A172 (cell line): ENCODE data around the gene PITRM1. TPM values are rescaled to one million over a fixed set of nuclear protein-coding genes. Genes with fewer than 3 reads are reported as not detected.
A peak's percentile ranks its signal among the peaks of the same experiment; 100 is the strongest.
"Not testable (repeated sequence)": the region's sequence is repeated elsewhere in the genome, so short reads cannot be mapped to it uniquely, and the experiment has no call there.

Experiments
- DNase-seq: peaks from one replicate; pipeline ENCODE4 v3.0.0-alpha.2; 2015; ENCODE audit warnings: low spot score
- total RNA-seq: library from RNA; depleted of rRNA; stranded (reverse); fragments of >200 nt; shearing (Covaris generic); gene quantifications from 2 replicates; pipeline ENCODE4 v1.2.3, GENCODE V29; 2014; rRNA removed

Gene PITRM1
- 99.5 and 105 TPM in 2 replicates for total RNA-seq

DNA sequence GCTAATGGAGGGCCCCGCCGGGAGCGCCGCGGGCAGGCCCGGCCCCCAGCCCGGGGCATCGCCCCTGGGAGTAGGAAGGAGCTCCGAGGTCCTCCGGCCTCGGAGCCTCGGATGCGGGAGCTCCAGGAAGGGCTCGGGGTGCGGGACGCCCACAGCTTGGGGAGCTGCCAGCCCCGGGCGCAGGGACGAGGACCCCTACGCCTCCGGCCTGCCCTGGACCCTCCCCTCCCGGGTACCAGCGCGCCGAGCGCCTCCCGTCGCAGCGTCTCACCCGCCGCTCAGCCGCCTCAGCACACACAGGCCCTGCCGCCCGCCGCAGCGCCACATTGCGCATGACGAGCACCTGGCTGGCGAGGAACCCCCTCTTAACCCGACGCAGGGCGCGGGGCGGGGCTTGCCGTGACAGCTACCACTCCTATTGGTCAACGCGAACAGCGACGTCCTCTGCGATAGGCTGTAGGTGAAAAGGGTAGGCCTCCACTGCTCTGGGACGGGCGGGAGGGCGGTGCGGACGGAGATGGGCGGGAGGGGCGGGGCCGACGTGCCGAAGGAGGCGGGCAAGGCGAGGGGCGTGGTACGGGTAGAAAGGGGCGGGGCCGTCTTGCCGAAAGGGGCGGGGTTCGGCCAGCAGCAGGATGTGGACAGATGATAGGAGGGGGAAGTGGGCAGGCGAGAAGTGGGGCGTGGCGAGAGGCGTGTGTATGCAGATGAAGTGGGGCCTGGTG, at the start of gene PITRM1:
Gene PITRM1 (minus strand): TSS at position 337 of the 725 bp plus-strand sequence. CDS start 10 bp downstream, at position 327.
- DNase-seq: peak; percentile 98

- DNase-seq: no peak
These were observed 49.5 kb upstream of the PITRM1 start for GRCh38 chr10:3222068-3222467.

DNA sequence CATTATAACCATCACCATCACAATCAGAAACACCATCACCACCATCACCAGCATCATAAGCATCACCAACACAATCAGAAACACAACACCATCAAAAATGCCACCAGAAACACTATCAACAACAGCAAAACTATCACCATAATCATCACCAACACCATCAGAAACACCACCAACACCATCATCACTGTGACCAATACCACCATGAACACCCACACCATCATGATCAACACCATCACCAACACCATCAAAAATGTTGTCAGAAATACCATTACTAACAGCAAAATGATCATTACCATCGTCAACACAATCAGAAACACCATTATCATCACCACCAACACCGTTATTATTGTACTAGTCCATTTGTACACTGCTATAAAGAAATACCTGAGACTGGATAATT, 49.0 kb upstream of the PITRM1 start:
- DNase-seq: not testable (repeated sequence)

- DNase-seq: peak; percentile 65
These were observed 48.3 kb upstream of the PITRM1 start for GRCh38 chr10:3220853-3221252.

GRCh38 chr10:3219021-3219628, 46.5 kb upstream of the PITRM1 start:
- not testable (repeated sequence) for DNase-seq

GRCh38 chr10:3217853-3218252, 45.3 kb upstream of the PITRM1 start:
- DNase-seq: no peak

- DNase-seq: peak; percentile 53
These were observed 44.7 kb upstream of the PITRM1 start for GRCh38 chr10:3217301-3217700.

DNA sequence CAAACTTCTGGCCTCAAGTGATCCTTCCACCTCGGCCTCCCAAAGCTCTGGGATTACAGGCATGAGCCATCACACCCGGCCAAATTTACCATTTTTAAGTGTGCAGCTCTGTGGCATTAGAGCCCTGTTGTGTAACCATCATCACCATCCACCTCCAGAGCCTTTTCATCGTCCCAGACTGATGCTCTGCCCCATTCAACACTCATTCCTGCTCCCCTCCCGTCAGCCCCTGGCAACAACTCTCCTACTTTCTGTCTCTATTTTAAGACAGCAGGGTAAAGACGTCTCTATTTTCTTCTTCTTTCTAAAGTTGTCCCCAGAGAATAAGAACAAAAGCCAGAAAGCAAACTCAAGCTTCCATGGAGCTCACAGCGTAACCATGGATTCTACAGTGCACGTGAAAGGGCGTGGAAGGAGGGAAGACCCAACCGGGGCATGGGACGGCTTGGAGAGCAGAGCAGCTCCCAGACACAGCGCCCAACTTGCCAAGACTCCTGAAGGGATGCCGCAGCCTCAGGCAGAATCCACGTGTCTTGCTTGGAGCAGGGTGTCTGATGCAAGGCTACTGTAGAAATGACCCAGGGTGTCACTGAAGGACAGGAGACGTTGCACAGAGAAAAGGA, 42.7 kb upstream of the PITRM1 start:
- DNase-seq: no peak

GRCh38 chr10:3213758-3214515, 41.4 kb upstream of the PITRM1 start:
- DNase-seq: no peak

DNA sequence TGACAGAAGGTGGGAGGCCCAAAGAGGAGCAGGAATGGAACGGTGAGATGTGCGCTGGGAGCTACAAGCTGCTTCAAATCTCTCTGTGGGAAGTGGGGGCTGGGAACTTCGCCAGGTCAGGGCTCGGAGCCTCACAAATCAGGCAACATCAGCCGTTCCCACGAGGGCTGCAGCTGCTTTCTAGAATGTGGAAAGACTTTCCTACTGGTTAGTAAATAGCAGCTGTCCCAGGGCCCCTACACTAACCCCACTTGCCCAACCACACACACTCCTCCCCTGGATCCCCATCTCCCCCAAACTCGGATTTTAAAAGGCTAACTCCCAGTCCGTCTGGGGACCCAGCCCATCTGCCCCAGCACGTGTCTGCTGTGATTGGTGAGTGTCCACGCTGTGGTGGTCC, 40.6 kb upstream of the PITRM1 start:
- no peak for DNase-seq

GRCh38 chr10:3210251-3210877, 37.8 kb upstream of the PITRM1 start:
- no peak for DNase-seq

DNA sequence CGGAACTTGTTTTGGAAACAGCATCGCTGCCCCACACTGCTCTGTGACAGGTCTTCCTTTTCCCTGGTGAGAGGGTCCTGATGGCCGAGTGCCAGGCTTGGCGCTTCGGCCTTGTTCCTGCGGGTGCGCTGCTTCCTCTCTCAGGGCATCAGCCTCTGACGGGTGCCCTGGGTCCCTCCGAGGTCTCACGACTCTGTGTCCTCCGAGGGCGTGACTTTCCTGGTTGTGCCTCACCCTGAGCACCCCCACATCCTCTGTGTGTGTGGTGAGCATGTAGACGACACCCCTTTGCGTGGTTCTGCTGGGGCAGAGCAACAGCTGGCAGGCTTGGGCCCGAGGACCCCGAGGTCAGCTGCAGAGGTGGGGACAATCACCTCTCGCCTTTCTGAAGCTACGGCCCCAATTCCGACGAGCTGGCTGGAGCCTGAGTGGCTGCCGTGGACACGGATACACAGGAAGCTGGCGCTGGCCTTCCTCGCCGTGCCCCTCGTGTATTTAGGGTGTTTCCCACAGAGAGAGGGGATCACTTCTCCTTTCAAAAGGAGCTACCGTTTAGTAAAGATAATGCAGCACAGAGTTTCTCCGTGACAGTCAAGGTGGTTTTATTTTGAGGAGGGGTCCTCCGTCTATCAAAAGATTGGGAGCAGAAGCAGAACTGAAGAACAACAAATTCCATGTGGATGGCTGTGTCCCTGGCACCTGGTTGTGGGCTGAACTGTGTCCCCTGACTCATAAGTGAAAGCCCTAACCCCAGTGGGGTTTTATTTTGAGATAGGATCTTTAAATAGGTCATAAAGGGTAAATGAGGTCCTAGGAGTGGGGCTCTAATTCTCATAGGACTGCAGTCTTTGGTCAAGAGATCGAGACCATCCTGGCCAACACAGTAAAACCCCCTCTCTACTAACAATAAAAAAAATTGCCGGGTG, 36.2 kb upstream of the PITRM1 start:
- no peak for DNase-seq

GRCh38 chr10:3207351-3207750, 34.8 kb upstream of the PITRM1 start:
- DNase-seq: no peak

GRCh38 chr10:3206511-3207157, 34.1 kb upstream of the PITRM1 start:
- no peak for DNase-seq

DNA sequence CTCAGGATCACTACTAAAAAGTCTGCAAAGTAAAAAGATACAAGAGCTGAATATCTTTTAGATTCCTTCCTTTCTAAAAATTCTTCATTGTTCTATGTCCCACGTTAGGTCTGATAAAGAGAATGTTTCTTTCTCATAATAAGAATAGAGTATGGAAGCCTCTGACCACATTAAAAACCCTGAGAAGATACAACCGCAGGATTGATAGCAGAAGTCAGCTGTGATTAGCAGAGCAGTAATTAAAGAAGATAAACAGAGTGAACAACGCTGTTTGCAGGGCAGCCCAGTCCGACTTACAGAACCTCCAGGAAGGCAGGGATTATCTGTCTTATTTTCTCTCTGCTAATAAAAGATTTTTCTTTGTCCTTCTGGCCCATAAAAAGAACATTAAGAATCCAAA, 31.4 kb upstream of the PITRM1 start:
- DNase-seq: no peak

- no peak for DNase-seq
These were observed 30.6 kb upstream of the PITRM1 start for GRCh38 chr10:3203016-3203811.

- no peak for DNase-seq
These were observed 29.2 kb upstream of the PITRM1 start for GRCh38 chr10:3201796-3202195.

GRCh38 chr10:3199488-3199887, 26.9 kb upstream of the PITRM1 start:
- no peak for DNase-seq

- DNase-seq: no peak
These were observed 26.3 kb upstream of the PITRM1 start for GRCh38 chr10:3198900-3199299.
